PC-9 (cell line): ENCODE data around the gene SUPT3H. TPM values are rescaled to one million over a fixed set of nuclear protein-coding genes. Genes with fewer than 3 reads are reported as not detected.

ENCODE experiments used
- BruUV-seq: library from RNA; stranded (reverse); fragments of 400-500 nt; replicated peaks from 2 replicates; lab custom pipeline; 2021; lab: Mats Ljungman, UMichigan
- CTCF ChIA-PET: fragments of 300-600 bp; sonication (Branson Sonifier 250); formaldehyde crosslinking; loops from one replicate; lab custom pipeline; 2022; ENCODE audit warnings: antibody characterized with exemption; lab: Charles Lee
- POLR2A ChIA-PET: fragments of 300-600 bp; sonication (Branson Sonifier 250); formaldehyde crosslinking; loops from one replicate; lab custom pipeline; 2022; ENCODE audit warnings: antibody characterized with exemption; ENCODE audit not compliant: unreplicated experiment; lab: Charles Lee
- DNase-seq, 2 experiments: peaks; one replicate each; pipeline versions ENCODE4 v3.0.0 to v3.0.0-alpha.2; 2015 to 2022; ENCODE audit warnings: mixed read lengths in 1 of 2
- H2AFZ ChIP-seq: fragments of 200-600 bp; sonication (generic); 2 replicates; pipeline ENCODE4 v1.8.1; 2017; ENCODE audit warnings: antibody characterized with exemption
- H3F3A ChIP-seq: fragments of 200-600 bp; sonication (generic); 2 replicates; pipeline ENCODE4 v1.8.1; 2017; ENCODE audit warnings: antibody characterized with exemption, mild to moderate bottlenecking, low read depth; ENCODE audit not compliant: insufficient read depth
- H3K27ac ChIP-seq: fragments of 200-600 bp; sonication (generic); 2 replicates; pipeline ENCODE4 v1.6.1; 2016; ENCODE audit warnings: mixed run types
- H3K27me3 ChIP-seq: fragments of 200-600 bp; sonication (generic); 2 replicates; pipeline ENCODE4 v1.6.1; 2016; ENCODE audit warnings: low read depth, mixed run types; ENCODE audit not compliant: insufficient read depth
- H3K36me3 ChIP-seq: fragments of 200-600 bp; sonication (generic); 2 replicates; pipeline ENCODE4 v1.6.1; 2016; ENCODE audit warnings: low read depth, mixed run types
- H3K4me1 ChIP-seq: fragments of 200-600 bp; sonication (generic); replicated peaks from 2 replicates; pipeline ENCODE4 v1.6.1; 2016; ENCODE audit warnings: mixed run types; ENCODE audit not compliant: insufficient read depth
- H3K4me2 ChIP-seq: fragments of 200-600 bp; sonication (generic); 2 replicates; pipeline ENCODE4 v1.6.1; 2017; ENCODE audit warnings: mixed run types
- H3K4me3 ChIP-seq: fragments of 200-600 bp; sonication (generic); 2 replicates; pipeline ENCODE4 v1.6.1; 2016; ENCODE audit warnings: mixed run types
- H3K79me2 ChIP-seq: fragments of 200-600 bp; sonication (generic); 2 replicates; pipeline ENCODE4 v1.6.1; 2017; ENCODE audit warnings: low read depth, mixed run types
- H3K9me2 ChIP-seq: fragments of 200-600 bp; sonication (generic); 2 replicates; pipeline ENCODE4 v1.8.1; 2017; ENCODE audit warnings: mild to moderate bottlenecking; ENCODE audit not compliant: insufficient read depth
- H3K9me3 ChIP-seq: fragments of 200-600 bp; sonication (generic); 2 replicates; pipeline ENCODE4 v1.8.1; 2016; ENCODE audit warnings: low read depth; ENCODE audit not compliant: insufficient read depth
- H4K20me1 ChIP-seq: fragments of 200-600 bp; sonication (generic); 2 replicates; pipeline ENCODE4 v1.8.1; 2017; ENCODE audit not compliant: insufficient read depth
- EZH2 ChIP-seq: fragments of 200-600 bp; sonication (generic); IDR thresholded peaks from 2 replicates; pipeline ENCODE4 v1.8.0; 2017; ENCODE audit warnings: antibody characterized with exemption, low read depth
- intact Hi-C: fragments of 100-400 bp; cut with micrococcal nuclease; formaldehyde crosslinking; loops from one replicate; pipeline ENCODE4 v1.10.0; 2022; ENCODE audit not compliant: unreplicated experiment
- total RNA-seq: library from RNA; stranded (reverse); gene quantifications from 2 replicates; pipeline ENCODE4 v1.2.3, GENCODE V29; 2021
- TF ChIP-seq, protein P1 (sequence below): fragments of 200-600 bp; sonication (generic); conservative IDR thresholded peaks from 2 replicates; pipeline ENCODE4 v1.6.1; 2017; ENCODE audit warnings: mixed run types, antibody characterized with exemption, mild to moderate bottlenecking, moderate library complexity

SUPT3H gene
- total RNA-seq, 1 experiment from 2014 or later, result 9.2 TPM

DNA sequence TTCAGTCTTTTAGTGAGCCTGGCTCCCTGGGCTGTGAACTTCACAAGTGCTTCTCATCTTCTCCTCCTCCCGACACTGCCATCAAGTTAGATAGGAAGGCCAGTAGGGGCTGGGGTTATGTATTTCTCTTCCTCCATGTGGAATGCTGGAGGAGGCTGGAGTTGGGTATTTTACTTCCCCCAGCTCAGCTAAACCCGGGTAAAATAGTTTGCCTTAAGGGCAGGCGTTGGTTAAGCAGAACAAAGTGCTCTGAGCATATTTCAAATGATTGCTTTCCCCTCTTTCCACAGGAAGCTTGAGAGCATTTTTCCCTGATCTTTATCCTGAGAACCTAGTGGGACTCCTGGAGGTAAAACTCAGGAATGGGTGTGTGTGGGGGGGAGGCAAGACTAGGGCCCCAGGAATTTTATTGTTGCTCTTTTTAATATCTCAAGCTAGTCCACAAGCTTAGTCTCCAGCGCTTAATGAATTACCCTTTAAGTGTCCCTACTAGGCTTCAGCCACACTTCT lies 16.9 kb upstream of the SUPT3H start:
- Histone ChIP-seq H3K79me2 (no peaks in the 10 kb centered on the region), H3K9me3 (no peaks in the 10 kb centered on the region), H3K4me1 (peaks cover 9% of the 10 kb centered on the region; the same call in 1 of the 2 replicates), H2AFZ (no peak overlapping the region), H3K27ac (no peak overlapping the region), H3K36me3 (no peaks in the 10 kb centered on the region), H3K4me2 (no peak overlapping the region), H3F3A (peaks cover 4% of the 10 kb centered on the region; the same call in 1 of the 2 replicates), H3K4me3 (no peak overlapping the region), H3K9me2 (no peaks in the 10 kb centered on the region), H4K20me1 (no peaks in the 10 kb centered on the region), H3K27me3 (no peaks in the 10 kb centered on the region)
- ChIA-PET CTCF (no interaction called here), POLR2A (no interaction called here)
- TF ChIP-seq EZH2, result no peak
- TF ChIP-seq, protein P1, sequence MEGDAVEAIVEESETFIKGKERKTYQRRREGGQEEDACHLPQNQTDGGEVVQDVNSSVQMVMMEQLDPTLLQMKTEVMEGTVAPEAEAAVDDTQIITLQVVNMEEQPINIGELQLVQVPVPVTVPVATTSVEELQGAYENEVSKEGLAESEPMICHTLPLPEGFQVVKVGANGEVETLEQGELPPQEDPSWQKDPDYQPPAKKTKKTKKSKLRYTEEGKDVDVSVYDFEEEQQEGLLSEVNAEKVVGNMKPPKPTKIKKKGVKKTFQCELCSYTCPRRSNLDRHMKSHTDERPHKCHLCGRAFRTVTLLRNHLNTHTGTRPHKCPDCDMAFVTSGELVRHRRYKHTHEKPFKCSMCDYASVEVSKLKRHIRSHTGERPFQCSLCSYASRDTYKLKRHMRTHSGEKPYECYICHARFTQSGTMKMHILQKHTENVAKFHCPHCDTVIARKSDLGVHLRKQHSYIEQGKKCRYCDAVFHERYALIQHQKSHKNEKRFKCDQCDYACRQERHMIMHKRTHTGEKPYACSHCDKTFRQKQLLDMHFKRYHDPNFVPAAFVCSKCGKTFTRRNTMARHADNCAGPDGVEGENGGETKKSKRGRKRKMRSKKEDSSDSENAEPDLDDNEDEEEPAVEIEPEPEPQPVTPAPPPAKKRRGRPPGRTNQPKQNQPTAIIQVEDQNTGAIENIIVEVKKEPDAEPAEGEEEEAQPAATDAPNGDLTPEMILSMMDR, result no peak
- DNase-seq, result no peak
- BruUV-seq, result no TSS peak
- intact Hi-C loops, result no loop called here

DNA sequence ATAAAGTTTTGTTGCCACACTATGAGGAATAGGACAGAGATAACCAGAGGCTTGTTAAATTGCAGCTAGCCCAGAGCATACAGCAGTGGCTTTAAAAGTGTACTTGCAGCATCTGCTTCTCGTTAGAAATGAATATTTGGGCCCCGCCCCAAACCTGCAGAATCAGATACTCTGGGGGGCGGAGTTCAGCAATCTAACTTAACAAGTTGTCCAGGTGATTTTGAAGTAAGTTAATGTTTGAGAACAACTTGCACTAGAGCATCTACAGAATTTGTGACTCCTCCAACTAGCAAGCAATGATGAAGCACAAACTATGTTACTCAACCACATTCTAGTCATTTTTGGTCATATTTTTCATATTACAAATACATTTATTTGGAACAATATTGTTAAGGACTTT lies 10.6 kb upstream of the SUPT3H start:
- ChIA-PET CTCF (no interaction called here), POLR2A (no interaction called here)
- peak; percentile 38 to 46 for DNase-seq

DNA sequence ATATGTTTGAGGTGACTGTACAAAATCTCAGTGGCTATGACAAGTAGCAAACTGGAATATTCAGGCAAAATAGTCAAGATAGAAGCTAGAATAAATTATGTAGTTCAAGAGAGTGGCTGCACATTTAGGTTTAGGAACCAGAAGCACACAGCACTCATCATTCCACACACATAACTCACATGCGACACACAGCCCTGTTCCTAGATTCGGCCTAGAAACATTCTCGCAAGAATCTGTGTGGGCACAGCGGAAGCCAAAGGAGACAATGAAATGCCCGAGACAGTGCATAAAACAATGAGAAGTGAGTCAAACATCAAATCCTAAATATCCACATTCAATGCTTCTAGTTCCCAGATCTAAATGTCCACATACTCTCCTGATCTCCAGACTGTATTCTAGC lies 9.5 kb upstream of the SUPT3H start:
- Histone ChIP-seq H3K27ac (no peak overlapping the region), H3F3A (no peaks in the 10 kb centered on the region; the same call in 1 of the 2 replicates), H3K4me1 (peaks cover 11% of the 10 kb centered on the region), H3K79me2 (no peaks in the 10 kb centered on the region), H3K27me3 (no peaks in the 10 kb centered on the region), H4K20me1 (no peaks in the 10 kb centered on the region), H3K4me3 (no peak overlapping the region), H3K4me2 (no peak overlapping the region), H3K9me2 (no peaks in the 10 kb centered on the region), H2AFZ (no peak overlapping the region), H3K9me3 (no peaks in the 10 kb centered on the region), H3K36me3 (no peaks in the 10 kb centered on the region)
- ChIA-PET CTCF (no interaction called here), POLR2A (interaction anchor here (0.9 kb wide), 1 partner anchor 10 kb away, joined by 7 read pairs; the partner anchor contains the start of gene SUPT3H)
- BruUV-seq, result no TSS peak
- intact Hi-C loops, result no loop called here
- no peak for DNase-seq
- TF ChIP-seq, protein P1, result no peak
- TF ChIP-seq EZH2, result no peak

More for the DNA sequence above, 10.6 kb upstream of the SUPT3H start:
- intact Hi-C loops, result no loop called here
- Histone ChIP-seq H3K36me3 (no peaks in the 10 kb centered on the region), H3F3A (no peaks in the 10 kb centered on the region; the same call in 1 of the 2 replicates), H3K4me3 (no peak overlapping the region), H2AFZ (no peak overlapping the region), H3K4me2 (no peak overlapping the region), H3K9me2 (no peaks in the 10 kb centered on the region), H3K9me3 (no peaks in the 10 kb centered on the region), H3K4me1 (peaks cover 10% of the 10 kb centered on the region), H3K79me2 (no peaks in the 10 kb centered on the region), H3K27me3 (no peaks in the 10 kb centered on the region), H4K20me1 (no peaks in the 10 kb centered on the region), H3K27ac (no peak overlapping the region)
- BruUV-seq, result no TSS peak
- TF ChIP-seq EZH2, result no peak
- TF ChIP-seq, protein P1, result no peak
